H9 (cell line): ENCODE measurements around the gene SMARCE1. TPM values are rescaled to one million over a fixed set of nuclear protein-coding genes. Genes with fewer than 3 reads are reported as not detected.

Source experiments
- DNase-seq: peaks from one replicate; pipeline ENCODE4 v3.0.0-alpha.2; 2017
- H2AFZ ChIP-seq: one replicate; pipeline ENCODE4 v1.6.1; 2013; ENCODE audit warnings: mild to moderate bottlenecking, low read length, control low read depth, moderate library complexity
- H2AK5ac ChIP-seq: 2 replicates; pipeline ENCODE4 v1.6.1; 2013; ENCODE audit warnings: low read length, control low read depth, mixed read lengths; ENCODE audit not compliant: insufficient read length
- H2BK120ac ChIP-seq: one replicate; pipeline ENCODE4 v1.6.1; 2013; ENCODE audit warnings: low read depth, mild to moderate bottlenecking, low read length, control low read depth, inconsistent platforms; ENCODE audit not compliant: poor library complexity, severe bottlenecking
- H2BK12ac ChIP-seq: 2 replicates; pipeline ENCODE4 v1.6.1; 2013; ENCODE audit warnings: low read length, control low read depth, mixed read lengths, low read depth; ENCODE audit not compliant: insufficient read length
- H2BK15ac ChIP-seq: 2 replicates; pipeline ENCODE4 v1.6.1; 2013; ENCODE audit warnings: low read depth, low read length, control low read depth
- H2BK20ac ChIP-seq: one replicate; pipeline ENCODE4 v1.6.1; 2013; ENCODE audit warnings: low read depth, mild to moderate bottlenecking, low read length, control low read depth, inconsistent platforms; ENCODE audit not compliant: poor library complexity, severe bottlenecking
- H2BK5ac ChIP-seq: 2 replicates; pipeline ENCODE4 v1.6.1; 2013; ENCODE audit warnings: low read length, control low read depth, mixed read lengths; ENCODE audit not compliant: insufficient read length
- H3K14ac ChIP-seq: 2 replicates; pipeline ENCODE4 v1.6.1; 2013; ENCODE audit warnings: low read length, control low read depth; ENCODE audit not compliant: insufficient read depth
- H3K18ac ChIP-seq: 2 replicates; pipeline ENCODE4 v1.6.1; 2013; ENCODE audit warnings: low read depth, mild to moderate bottlenecking, mixed read lengths, low read length, control low read depth; ENCODE audit not compliant: insufficient read length
- H3K23ac ChIP-seq: 2 replicates; pipeline ENCODE4 v1.6.1; 2013; ENCODE audit warnings: low read length, control low read depth, mixed read lengths, low read depth; ENCODE audit not compliant: insufficient read length
- H3K23me2 ChIP-seq: 2 replicates; pipeline ENCODE4 v1.6.1; 2013; ENCODE audit warnings: low read depth, mild to moderate bottlenecking, mixed read lengths, low read length, control low read depth; ENCODE audit not compliant: insufficient read length, poor library complexity, severe bottlenecking
- H3K27ac ChIP-seq: 2 replicates; pipeline ENCODE4 v1.5.1; 2013; ENCODE audit warnings: low read length, control low read depth, mixed read lengths, low read depth; ENCODE audit not compliant: insufficient read length
- H3K27me3 ChIP-seq: 2 replicates; pipeline ENCODE4 v1.6.1; 2013; ENCODE audit warnings: low read length, control low read depth, inconsistent platforms; ENCODE audit not compliant: insufficient read depth
- H3K4ac ChIP-seq: 2 replicates; pipeline ENCODE4 v1.6.1; 2013; ENCODE audit warnings: low read depth, mild to moderate bottlenecking, control low read depth, inconsistent platforms, low read length, moderate library complexity
- H3K4me1 ChIP-seq: 2 replicates; pipeline ENCODE4 v1.6.1; 2013; ENCODE audit warnings: low read length, control low read depth, inconsistent platforms; ENCODE audit not compliant: insufficient read depth
- H3K4me2 ChIP-seq: 2 replicates; pipeline ENCODE4 v1.6.1; 2013; ENCODE audit warnings: low read length, control low read depth, mixed read lengths; ENCODE audit not compliant: insufficient read length, insufficient read depth
- H3K56ac ChIP-seq: 2 replicates; pipeline ENCODE4 v1.6.1; 2013; ENCODE audit warnings: low read depth, mild to moderate bottlenecking, mixed read lengths, low read length, control low read depth; ENCODE audit not compliant: insufficient read length
- H3K79me1 ChIP-seq: 2 replicates; pipeline ENCODE4 v1.6.1; 2013; ENCODE audit warnings: low read depth, mild to moderate bottlenecking, moderate library complexity, low read length, control low read depth, inconsistent platforms; ENCODE audit not compliant: insufficient read depth, poor library complexity, severe bottlenecking
- H3K79me2 ChIP-seq: 2 replicates; pipeline ENCODE4 v1.6.1; 2013; ENCODE audit warnings: low read length, control low read depth, inconsistent platforms; ENCODE audit not compliant: insufficient read depth
- H3K9ac ChIP-seq: 2 replicates; pipeline ENCODE4 v1.6.1; 2013; ENCODE audit warnings: low read length, control low read depth, mixed read lengths; ENCODE audit not compliant: insufficient read length; ENCODE audit errors: extremely low read depth
- H3K9me3 ChIP-seq: one replicate; pipeline ENCODE4 v1.6.1; 2013; ENCODE audit warnings: low read depth, low read length, inconsistent platforms; ENCODE audit not compliant: control insufficient read depth
- H3T11ph ChIP-seq: one replicate; pipeline ENCODE4 v1.6.1; 2013; ENCODE audit warnings: mild to moderate bottlenecking, low read length, control low read depth, inconsistent platforms
- H4K20me1 ChIP-seq: one replicate; pipeline ENCODE4 v1.6.1; 2013; ENCODE audit not compliant: control insufficient read depth, insufficient read length, insufficient read depth
- H4K5ac ChIP-seq: 2 replicates; pipeline ENCODE4 v1.6.1; 2013; ENCODE audit warnings: low read depth, mild to moderate bottlenecking, mixed read lengths, low read length, control low read depth; ENCODE audit not compliant: insufficient read length
- H4K8ac ChIP-seq: replicated peaks from 2 replicates; pipeline ENCODE4 v1.6.1; 2013; ENCODE audit warnings: low read length, control low read depth, mixed read lengths, low read depth; ENCODE audit not compliant: insufficient read length
- H4K91ac ChIP-seq: 2 replicates; pipeline ENCODE4 v1.6.1; 2013; ENCODE audit warnings: low read depth, mild to moderate bottlenecking, moderate library complexity, mixed read lengths, low read length, control low read depth; ENCODE audit not compliant: insufficient read length
- H3K27ac Mint-ChIP-seq, 3 experiments: 2 replicates in 2 of 3; 3 replicates in 1 of 3; pipeline ENCODE4 v1.8.0; 2020 to 2021; ENCODE audit warnings: mixed read lengths in 3 of 3, mild to moderate bottlenecking in 1 of 3, moderate library complexity in 1 of 3
- H3K27me3 Mint-ChIP-seq: 2 replicates; pipeline ENCODE4 v1.8.0; 2021; ENCODE audit warnings: low read depth, mild to moderate bottlenecking, moderate library complexity, mixed read lengths
- H3K36me3 Mint-ChIP-seq, 3 experiments: 2 replicates in 2 of 3; 3 replicates in 1 of 3; pipeline ENCODE4 v1.8.0; 2020 to 2021; ENCODE audit warnings: low read depth in 3 of 3, mixed read lengths in 3 of 3; ENCODE audit not compliant: insufficient read depth in 1 of 3
- H3K4me1 Mint-ChIP-seq, 2 experiments: 2 replicates each; pipeline ENCODE4 v1.8.0; 2020; ENCODE audit warnings: mixed read lengths in 2 of 2
- H3K4me3 Mint-ChIP-seq, 2 experiments: 2 replicates in 1 of 2; 3 replicates in 1 of 2; pipeline ENCODE4 v1.8.0; 2020 to 2021; ENCODE audit warnings: mild to moderate bottlenecking in 2 of 2, mixed read lengths in 2 of 2, moderate library complexity in 1 of 2
- H3K9me3 Mint-ChIP-seq, 2 experiments: 2 replicates in 1 of 2; 3 replicates in 1 of 2; pipeline ENCODE4 v1.8.0; 2020; ENCODE audit warnings: mild to moderate bottlenecking in 2 of 2, mixed read lengths in 2 of 2, moderate library complexity in 1 of 2
- CTCF ChIP-seq: fragments of 200-600 bp; sonication (generic); conservative IDR thresholded peaks from 3 replicates; pipeline ENCODE4 v1.8.0; 2021; ENCODE audit warnings: antibody characterized with exemption, mild to moderate bottlenecking
- WGBS: extraction: QIAGEN DNeasy Blood & Tissue Kit; methylation state at CpG from one replicate; pipeline ENCODE4 v1.1.7; 2013; ENCODE audit warnings: missing lambda C conversion rate, low lambda C conversion rate, mixed read lengths; ENCODE audit not compliant: insufficient read length; ENCODE audit errors: extremely low coverage; 5-methylcytosine and 5-hydroxymethylcytosine counted together
- total RNA-seq: library from RNA; stranded (reverse); gene quantifications from 2 replicates; pipeline ENCODE4 v1.2.1, GENCODE V29; 2021

Gene SMARCE1
- total RNA-seq, 1 experiment from 2014 or later, result 122 TPM

- H2AFZ ChIP-seq, result no peak overlapping the region
- H3K4ac ChIP-seq, result no peak overlapping the region
- H3K23ac ChIP-seq, result no peak overlapping the region
- no peaks in the 10 kb centered on the region for H3K23me2 ChIP-seq
- H3K27me3 ChIP-seq, result no peaks in the 10 kb centered on the region
- Mint-ChIP-seq H3K36me3 (no peaks in the 10 kb centered on the region; a peak in 1 of 7 replicates), H3K27me3 (peaks cover 26% of the 10 kb centered on the region), H3K9me3 (no peaks in the 10 kb centered on the region), H3K4me1 (peaks cover 6 to 9% of the 10 kb centered on the region in 2 experiments), H3K27ac (no peak overlapping the region), H3K4me3 (no peak overlapping the region)
- no peak for TF ChIP-seq CTCF
- H4K8ac ChIP-seq, result no peak overlapping the region
- H3K79me2 ChIP-seq, result no peaks in the 10 kb centered on the region
- H2BK15ac ChIP-seq, result no peak overlapping the region
- no peak overlapping the region for H3K4me2 ChIP-seq
- H3K56ac ChIP-seq, result no peak overlapping the region
- no peak for DNase-seq
- no CpG with 5 or more reads among the region's 13 CpGs for WGBS
- no peak overlapping the region for H3T11ph ChIP-seq
- no peaks in the 10 kb centered on the region for H3K79me1 ChIP-seq
- H4K91ac ChIP-seq, result no peak overlapping the region
- no peaks in the 10 kb centered on the region for H3K9me3 ChIP-seq
- H2BK12ac ChIP-seq, result no peak overlapping the region
- H2BK5ac ChIP-seq, result no peak overlapping the region
- H3K18ac ChIP-seq, result peak overlapping the region; percentile 37
- H3K27ac ChIP-seq, result no peak overlapping the region
- no peak overlapping the region for H3K9ac ChIP-seq
- no peak overlapping the region for H2BK20ac ChIP-seq
- H2AK5ac ChIP-seq, result no peak overlapping the region
- H2BK120ac ChIP-seq, result no peak overlapping the region
- no peaks in the 10 kb centered on the region for H4K20me1 ChIP-seq
- no peak overlapping the region for H3K14ac ChIP-seq
- H4K5ac ChIP-seq, result no peak overlapping the region
- H3K4me1 ChIP-seq, result no peaks in the 10 kb centered on the region
Observed at GRCh38 chr17:40614431-40615067, 33.1 kb downstream of the SMARCE1 start.
